ENCODE data around the gene ZNF530.

DNA sequence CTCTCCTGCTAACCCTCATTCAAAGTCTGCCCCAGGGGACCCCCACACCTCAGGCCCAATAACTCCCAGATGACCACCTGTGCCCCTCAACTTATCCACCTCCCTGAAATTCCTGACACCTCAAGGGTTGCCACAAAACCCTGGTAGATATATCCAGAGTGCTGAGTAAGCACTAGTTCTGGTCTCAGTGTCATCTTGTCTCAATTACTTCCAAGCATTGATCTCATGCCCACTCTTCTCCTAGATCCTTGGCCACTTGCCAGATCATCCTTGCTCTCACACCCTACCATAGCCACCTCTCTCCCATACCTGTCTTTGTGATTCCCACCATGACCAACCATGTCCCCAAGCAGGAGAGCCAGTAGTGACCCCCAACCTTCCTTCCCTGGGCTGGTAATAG, 23.0 kb upstream of the ZNF530 start:
- TF ChIP-seq CTCF (IDR thresholded peaks at IDR 0.05; ENCODE audit: insufficient read depth, low read length), result no peak
- no peak for TF ChIP-seq GABPA (IDR thresholded peaks at IDR 0.05; ENCODE audit: low read depth)

Data from HL-60 (cell line).